Bronchial smooth muscle cell (primary cell): ENCODE data around the gene VSIG10L. TPM values are rescaled to one million over a fixed set of nuclear protein-coding genes. Genes with fewer than 3 reads are reported as not detected.

Experiments
- total RNA-seq: library from RNA; depleted of rRNA; stranded (reverse); fragments of >200 nt; gene quantifications from 2 replicates; pipeline ENCODE4 v1.2.1, GENCODE V29; 2014

The VSIG10L gene
- 0.32 and 0.43 TPM in 2 replicates for total RNA-seq

GRCh38 chr19:51341976-51342580 is at the start of gene VSIG10L:
VSIG10L (minus strand) TSS chr19:51342139; CDS start chr19:51342124, 15 bp downstream.

GRCh38 chr19:51387924-51388389 is 46.0 kb upstream of the VSIG10L start, which contains the start of gene LIM2:
LIM2 (minus strand) TSS chr19:51387974; CDS start chr19:51387443, 531 bp downstream.

GRCh38 chr19:51372649-51373504 is 30.9 kb upstream of the VSIG10L start, which contains the start of gene NKG7:
NKG7 (minus strand) TSS chr19:51372654; CDS start chr19:51372535, 119 bp downstream.

GRCh38 chr19:51368366-51369282 is 26.7 kb upstream of the VSIG10L start, which contains the start of gene CLDND2:
CLDND2 (minus strand) TSS chr19:51369003; CDS start chr19:51368577, 426 bp downstream.

GRCh38 chr19:51365965-51366388 is 24.0 kb upstream of the VSIG10L start, which contains the start of gene ETFB:
ETFB (minus strand) TSS chr19:51366388; CDS start chr19:51366326, 62 bp downstream.

GRCh38 chr19:51311351-51312257 is 30.3 kb downstream of the VSIG10L start, which contains the start of gene IGLON5:
IGLON5 (plus strand) TSS chr19:51311644; CDS start chr19:51311848, 204 bp downstream.

Other genes with a start within 250 kb of the VSIG10L start
- gene CTU1, start 233.7 kb downstream of the VSIG10L start, total RNA-seq: 2.4 and 4.3 TPM in 2 replicates
- under 0.01 TPM in 1 of 2 replicates, not detected in the other for gene SIGLEC9, start 217.2 kb downstream of the VSIG10L start, total RNA-seq
- not detected in 2 replicates for gene SIGLEC7, start 199.8 kb downstream of the VSIG10L start, total RNA-seq
- gene CD33, start 117.1 kb downstream of the VSIG10L start, total RNA-seq: not detected in 2 replicates
- gene SIGLECL1, start 91.1 kb downstream of the VSIG10L start, total RNA-seq: not detected in 2 replicates
- gene IGLON5, start 30.5 kb downstream of the VSIG10L start, total RNA-seq: not detected in 2 replicates
- 405 and 442 TPM in 2 replicates for gene ETFB, start 24.2 kb upstream of the VSIG10L start, total RNA-seq
- gene CLDND2, start 26.9 kb upstream of the VSIG10L start, total RNA-seq: not detected in 2 replicates
- not detected in 2 replicates for gene NKG7, start 30.5 kb upstream of the VSIG10L start, total RNA-seq
- not detected in 2 replicates for gene LIM2, start 45.8 kb upstream of the VSIG10L start, total RNA-seq
- not detected in 2 replicates for gene C19orf84, start 48.5 kb upstream of the VSIG10L start, total RNA-seq
- not detected in 2 replicates for gene SIGLEC10, start 75.5 kb upstream of the VSIG10L start, total RNA-seq
- gene SIGLEC8, start 116.3 kb upstream of the VSIG10L start, total RNA-seq: not detected in 2 replicates
- not detected in 2 replicates for gene CEACAM18, start 136.4 kb upstream of the VSIG10L start, total RNA-seq
- gene SIGLEC12, start 159.7 kb upstream of the VSIG10L start, total RNA-seq: not detected in 2 replicates
- gene SIGLEC6, start 189.5 kb upstream of the VSIG10L start, total RNA-seq: not detected in 2 replicates
- 3.0 and 3.1 TPM in 2 replicates for gene ZNF175, start 229.1 kb upstream of the VSIG10L start, total RNA-seq